Activated T-helper 1 cell treated with Interleukin-2 at 50 U/mL for 16 hours (primary cell): ENCODE results near the gene PTPRN2.
"Not testable (repeated sequence)": the region's sequence is repeated elsewhere in the genome, so short reads cannot be mapped to it uniquely, and the experiment has no call there.

Experiments used
- DNase-seq: peaks from one replicate; pipeline ENCODE4 v3.0.0-alpha.2; 2020; ENCODE audit warnings: low read depth

PTPRN2 gene

GRCh38 chr7:158174947-158175346 is 412.7 kb downstream of the PTPRN2 start:
- DNase-seq = no peak

GRCh38 chr7:158167373-158167772 is 420.2 kb downstream of the PTPRN2 start:
- no peak for DNase-seq

DNA sequence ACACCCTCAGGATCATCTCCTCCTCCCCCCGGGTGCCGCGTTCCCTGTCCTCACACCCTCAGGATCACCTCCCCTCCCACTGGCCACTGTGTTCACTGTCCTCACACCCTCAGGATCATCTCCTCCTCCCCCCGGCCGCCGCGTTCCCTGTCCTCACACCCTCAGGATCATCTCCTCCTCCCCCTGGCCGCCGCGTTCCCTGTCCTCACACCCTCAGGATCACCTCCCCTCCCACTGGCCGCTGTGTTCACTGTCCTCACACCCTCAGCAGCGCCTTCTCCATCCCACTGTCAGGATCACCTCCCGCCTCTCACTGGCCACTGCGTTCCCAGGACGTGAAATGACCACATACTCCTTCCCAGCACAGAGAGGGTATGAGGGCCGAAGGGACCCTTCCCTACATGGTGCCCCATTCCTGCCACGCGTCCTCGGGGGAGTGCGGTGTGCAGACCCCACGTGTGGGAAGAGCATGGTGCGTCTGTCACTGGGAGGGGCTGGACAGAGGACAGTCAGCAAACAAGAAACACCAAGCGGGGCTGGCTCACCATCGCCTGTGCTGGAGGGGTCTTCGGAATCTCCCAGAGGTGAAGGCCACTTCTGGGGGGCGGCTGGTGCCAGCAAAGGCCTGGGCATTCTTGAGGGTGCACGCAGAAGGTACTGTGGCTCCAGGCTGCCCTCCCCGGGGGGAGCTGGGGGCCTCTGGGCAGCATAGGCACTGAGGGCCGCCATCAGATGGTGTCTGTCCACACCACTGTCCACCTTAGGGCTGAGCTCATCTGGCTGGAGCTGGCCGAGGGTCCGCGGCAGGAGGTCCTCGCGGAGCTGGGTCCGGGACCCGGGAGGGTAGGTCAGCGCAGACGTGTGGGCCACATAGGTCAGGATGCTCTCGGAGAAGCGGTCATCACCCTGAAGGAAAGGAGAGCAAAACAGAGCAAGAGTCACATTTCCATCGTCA is 421.0 kb downstream of the PTPRN2 start:
- DNase-seq = no peak

DNA sequence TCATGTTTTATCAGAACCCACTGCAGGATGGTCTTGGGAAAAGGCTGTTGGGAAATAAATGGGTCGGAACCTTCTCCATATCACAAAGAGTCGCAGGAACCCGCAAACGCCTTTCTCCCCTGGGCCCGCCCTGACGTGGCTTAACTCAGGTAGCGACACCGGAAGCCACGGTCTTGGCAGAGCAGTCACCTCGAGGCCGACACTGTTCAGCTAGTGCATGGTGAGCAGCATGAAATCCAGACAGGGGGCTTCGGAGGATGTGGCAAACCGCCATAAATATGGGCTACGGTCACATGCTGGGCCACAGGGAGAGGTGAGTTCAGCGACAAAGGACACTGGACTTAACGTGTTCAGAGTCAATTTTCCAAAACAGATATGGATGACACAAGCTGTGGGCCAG is 421.9 kb downstream of the PTPRN2 start:
- no peak for DNase-seq

GRCh38 chr7:158164101-158165095 is 423.2 kb downstream of the PTPRN2 start:
- no peak for DNase-seq

GRCh38 chr7:158161194-158161593 is 426.4 kb downstream of the PTPRN2 start:
- DNase-seq = no peak

DNA sequence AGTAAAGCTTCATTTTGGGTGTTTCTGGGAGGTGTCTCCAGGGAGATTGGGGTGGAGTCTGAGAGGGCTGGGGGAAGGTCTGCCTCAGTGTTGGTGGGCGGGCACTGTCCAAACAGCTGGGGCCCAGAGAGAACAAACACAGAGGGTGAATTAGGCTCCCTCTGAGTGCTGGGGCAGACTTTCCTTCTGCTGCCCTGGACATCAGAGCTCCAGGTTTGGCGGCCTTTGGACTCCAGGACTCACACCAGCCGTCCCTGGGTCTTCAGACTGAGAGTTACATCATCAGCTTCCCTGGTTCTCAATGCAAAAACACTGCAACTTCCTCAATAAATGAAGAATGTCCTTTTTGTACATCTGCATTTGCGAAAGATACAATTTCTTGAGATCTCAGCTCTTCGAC is 427.4 kb downstream of the PTPRN2 start:
- DNase-seq = no peak

- DNase-seq = no peak
Observed at GRCh38 chr7:158157460-158157859, 430.2 kb downstream of the PTPRN2 start.

GRCh38 chr7:158151273-158151672 is 436.4 kb downstream of the PTPRN2 start:
- DNase-seq = peak; percentile 20

DNA sequence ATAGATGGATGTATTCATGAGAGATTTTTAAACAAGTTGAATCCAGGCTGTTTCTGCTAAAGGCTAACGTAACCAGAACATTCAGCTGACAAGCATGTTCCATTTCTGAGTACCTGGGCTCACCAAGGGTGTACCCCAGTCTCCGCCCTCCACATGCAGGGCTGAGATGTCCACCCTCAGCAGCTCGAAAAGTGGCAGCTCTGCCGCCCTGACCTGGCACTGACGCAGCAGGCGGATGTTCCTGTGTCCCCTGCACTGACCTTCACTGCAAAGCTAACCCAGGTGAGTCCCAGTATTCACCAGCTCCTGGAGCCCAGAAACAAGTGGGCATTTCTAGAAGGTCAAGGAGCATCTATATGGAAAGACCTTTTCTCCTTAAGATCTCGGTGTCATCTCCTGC is 437.4 kb downstream of the PTPRN2 start:
- DNase-seq = no peak

DNA sequence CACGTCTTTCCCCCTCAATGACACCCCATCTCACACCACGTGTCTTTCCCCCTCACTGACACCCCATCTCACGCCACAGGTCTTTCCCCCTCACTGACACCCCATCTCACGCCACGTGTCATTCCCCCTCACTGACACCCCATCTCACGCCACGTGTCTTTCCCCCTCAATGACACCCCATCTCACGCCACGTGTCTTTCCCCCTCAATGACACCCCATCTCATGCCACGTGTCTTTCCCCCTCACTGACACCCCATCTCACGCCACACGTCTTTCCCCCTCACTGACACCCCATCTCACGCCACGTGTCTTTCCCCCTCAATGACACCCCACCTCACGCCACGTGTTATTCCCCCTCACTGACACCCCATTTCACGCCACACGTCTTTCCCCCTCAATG is 440.2 kb downstream of the PTPRN2 start:
- not testable (repeated sequence) for DNase-seq

- DNase-seq = no peak
Observed at GRCh38 chr7:158145370-158145769, 442.3 kb downstream of the PTPRN2 start.

DNA sequence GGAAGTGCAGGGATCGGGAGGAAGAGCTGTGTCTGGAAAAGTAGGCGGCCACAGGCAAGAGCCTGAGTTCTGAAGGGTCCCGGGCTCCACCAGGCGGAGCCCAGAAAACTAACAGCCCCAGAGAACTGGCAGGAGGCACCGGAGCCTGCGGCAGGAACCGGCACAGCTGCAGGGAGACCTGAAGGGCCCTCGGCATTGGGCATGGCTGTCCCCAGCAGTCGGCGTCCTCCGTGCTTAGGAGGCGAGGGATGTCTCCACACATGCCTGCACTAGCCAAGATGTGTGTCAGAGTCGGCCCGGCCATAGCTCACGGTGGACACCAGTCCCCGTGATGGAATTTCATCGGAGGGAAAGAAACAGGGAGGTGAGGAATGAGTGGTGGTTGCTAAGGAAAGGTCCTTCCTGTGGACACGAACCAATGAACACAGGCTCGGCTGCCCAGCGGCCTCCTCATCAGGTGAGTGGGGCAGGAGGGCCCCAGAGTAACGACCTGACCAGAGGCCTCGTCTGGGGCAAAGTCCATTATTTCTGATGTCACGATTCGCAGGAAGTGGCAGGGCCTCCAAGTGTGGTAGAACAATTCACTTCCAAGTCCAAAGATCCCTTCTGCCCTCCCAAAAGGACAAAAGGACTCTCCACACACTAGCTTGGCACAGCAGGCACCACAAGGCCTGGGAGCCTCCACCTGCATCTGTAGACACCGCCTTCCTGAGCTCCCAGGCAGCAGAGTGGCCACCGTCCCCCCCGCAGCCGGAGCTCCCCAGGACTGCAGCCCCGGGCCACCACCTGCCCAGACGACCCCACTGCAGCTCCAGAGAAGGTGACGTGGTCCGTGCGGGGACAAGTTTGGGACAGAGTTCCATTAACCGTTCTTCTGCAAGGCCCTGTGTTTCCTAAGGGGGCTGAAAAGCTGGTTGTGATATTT is 444.2 kb downstream of the PTPRN2 start:
- DNase-seq = no peak

GRCh38 chr7:158142657-158143056 is 445.0 kb downstream of the PTPRN2 start:
- no peak for DNase-seq

GRCh38 chr7:158141806-158142518 is 445.7 kb downstream of the PTPRN2 start:
- DNase-seq = no peak

DNA sequence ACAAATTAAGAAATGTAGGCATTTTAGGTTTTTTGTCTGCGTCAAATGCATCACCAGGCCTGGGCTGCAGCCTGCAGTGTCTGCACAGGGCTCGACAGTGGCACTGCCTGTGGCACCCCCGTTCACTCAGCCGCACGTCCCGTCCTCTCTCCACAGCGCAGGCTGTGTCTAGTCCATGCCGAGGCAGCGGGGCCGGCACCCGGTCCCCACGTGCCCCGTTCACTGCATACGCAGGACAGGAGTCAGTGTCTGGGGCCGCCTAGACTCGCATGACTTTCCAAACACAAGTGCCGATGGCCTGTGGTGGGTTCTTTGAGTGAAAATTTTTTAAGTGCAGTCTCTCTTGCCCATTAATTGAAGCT is 446.4 kb downstream of the PTPRN2 start:
- no peak for DNase-seq

GRCh38 chr7:158140538-158141220 is 446.9 kb downstream of the PTPRN2 start:
- DNase-seq = no peak

DNA sequence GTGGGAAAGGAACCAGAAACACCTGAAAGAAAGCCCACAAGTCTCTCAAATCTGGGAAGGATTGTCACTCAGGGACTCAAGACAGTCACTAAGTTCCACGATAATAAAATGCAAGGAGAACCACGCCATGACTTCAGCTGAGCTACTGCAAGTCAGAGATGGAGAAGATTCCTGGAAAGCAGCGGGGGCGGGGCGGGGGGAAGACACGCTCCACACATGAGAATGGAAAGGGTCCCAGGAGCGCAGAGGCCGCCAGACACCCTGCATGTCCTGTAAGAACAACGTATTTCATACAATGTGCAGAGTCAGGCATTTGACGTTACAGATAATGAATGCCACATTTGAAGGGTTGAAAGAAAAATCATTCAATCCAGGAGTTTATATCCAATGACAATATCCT is 448.1 kb downstream of the PTPRN2 start:
- no peak for DNase-seq

- no peak for DNase-seq
Observed at GRCh38 chr7:158138329-158138597, 449.4 kb downstream of the PTPRN2 start.

GRCh38 chr7:158137516-158138328 is 449.9 kb downstream of the PTPRN2 start:
- DNase-seq = no peak
